Measurements from ENCODE around the gene FER. TPM values are rescaled to one million over a fixed set of nuclear protein-coding genes. Genes with fewer than 3 reads are reported as not detected.

Gene FER
- polyA plus RNA-seq, 1 donor from 2014 or later, result 8.5 TPM

DNA sequence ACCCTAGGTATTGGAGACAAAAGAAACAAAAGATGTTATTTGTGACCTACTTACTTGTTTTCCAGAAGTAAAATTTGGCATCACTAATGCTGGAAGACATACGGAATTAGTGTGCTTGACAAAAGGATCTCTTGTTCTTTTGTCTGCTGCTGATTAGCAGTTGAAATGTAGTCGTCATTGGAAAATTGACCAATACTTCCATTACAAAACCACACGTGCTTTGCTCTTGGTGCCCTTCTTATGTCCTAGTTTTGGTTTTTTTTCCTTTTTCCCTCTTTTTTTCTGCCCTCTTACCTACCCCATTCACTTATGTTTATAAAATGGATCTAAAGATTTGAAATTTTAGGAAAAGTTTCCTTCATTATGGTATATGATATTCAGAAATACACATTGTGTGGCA is 197.4 kb downstream of the FER start:
- no peak overlapping the region for H3K9ac ChIP-seq (ENCODE audit: low read length)
- no peaks in the 10 kb centered on the region for H3K27me3 ChIP-seq (ENCODE audit: insufficient read depth, low read depth, low read length)
- H4K20me1 ChIP-seq (ENCODE audit: insufficient read depth), result no peaks in the 10 kb centered on the region
- no peak overlapping the region for H3K4me3 ChIP-seq (ENCODE audit: low read length)
- H3K9me3 ChIP-seq (ENCODE audit: low read length), result no peaks in the 10 kb centered on the region
- H3F3A ChIP-seq (ENCODE audit: insufficient read depth, low read length, poor library complexity, severe bottlenecking), result no peaks in the 10 kb centered on the region
- H3K79me2 ChIP-seq (replicated peaks; ENCODE audit: insufficient read depth, low read length), result no peaks in the 10 kb centered on the region
- no peak for TF ChIP-seq EZH2 (IDR thresholded peaks at IDR 0.05; ENCODE audit: borderline replicate concordance, insufficient read depth, low read length, poor library complexity, severe bottlenecking)
- TF ChIP-seq MXI1 (conservative IDR thresholded peaks at IDR 0.05; ENCODE audit: poor library complexity, severe bottlenecking), result no peak
- no peak for TF ChIP-seq TAF1 (IDR thresholded peaks at IDR 0.05; ENCODE audit: low read depth)
- TF ChIP-seq POLR2AphosphoS5 (IDR thresholded peaks at IDR 0.05), result no peak
- no peak for TF ChIP-seq EP300 (conservative IDR thresholded peaks at IDR 0.05; ENCODE audit: poor library complexity, severe bottlenecking)
- TF ChIP-seq, protein P1, sequence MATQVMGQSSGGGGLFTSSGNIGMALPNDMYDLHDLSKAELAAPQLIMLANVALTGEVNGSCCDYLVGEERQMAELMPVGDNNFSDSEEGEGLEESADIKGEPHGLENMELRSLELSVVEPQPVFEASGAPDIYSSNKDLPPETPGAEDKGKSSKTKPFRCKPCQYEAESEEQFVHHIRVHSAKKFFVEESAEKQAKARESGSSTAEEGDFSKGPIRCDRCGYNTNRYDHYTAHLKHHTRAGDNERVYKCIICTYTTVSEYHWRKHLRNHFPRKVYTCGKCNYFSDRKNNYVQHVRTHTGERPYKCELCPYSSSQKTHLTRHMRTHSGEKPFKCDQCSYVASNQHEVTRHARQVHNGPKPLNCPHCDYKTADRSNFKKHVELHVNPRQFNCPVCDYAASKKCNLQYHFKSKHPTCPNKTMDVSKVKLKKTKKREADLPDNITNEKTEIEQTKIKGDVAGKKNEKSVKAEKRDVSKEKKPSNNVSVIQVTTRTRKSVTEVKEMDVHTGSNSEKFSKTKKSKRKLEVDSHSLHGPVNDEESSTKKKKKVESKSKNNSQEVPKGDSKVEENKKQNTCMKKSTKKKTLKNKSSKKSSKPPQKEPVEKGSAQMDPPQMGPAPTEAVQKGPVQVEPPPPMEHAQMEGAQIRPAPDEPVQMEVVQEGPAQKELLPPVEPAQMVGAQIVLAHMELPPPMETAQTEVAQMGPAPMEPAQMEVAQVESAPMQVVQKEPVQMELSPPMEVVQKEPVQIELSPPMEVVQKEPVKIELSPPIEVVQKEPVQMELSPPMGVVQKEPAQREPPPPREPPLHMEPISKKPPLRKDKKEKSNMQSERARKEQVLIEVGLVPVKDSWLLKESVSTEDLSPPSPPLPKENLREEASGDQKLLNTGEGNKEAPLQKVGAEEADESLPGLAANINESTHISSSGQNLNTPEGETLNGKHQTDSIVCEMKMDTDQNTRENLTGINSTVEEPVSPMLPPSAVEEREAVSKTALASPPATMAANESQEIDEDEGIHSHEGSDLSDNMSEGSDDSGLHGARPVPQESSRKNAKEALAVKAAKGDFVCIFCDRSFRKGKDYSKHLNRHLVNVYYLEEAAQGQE (IDR thresholded peaks at IDR 0.05; ENCODE audit: borderline replicate concordance), result no peak
- no peak overlapping the region for H3K4me2 ChIP-seq (ENCODE audit: low read length)
- no peak overlapping the region for H2AFZ ChIP-seq (ENCODE audit: low read depth, low read length)
- no peaks in the 10 kb centered on the region for H3K9me2 ChIP-seq (ENCODE audit: insufficient read depth, low read length)
- no peaks in the 10 kb centered on the region for H3K36me3 ChIP-seq (ENCODE audit: insufficient read depth, low read length)
- no peak overlapping the region for H3K27ac ChIP-seq (ENCODE audit: low read length)

DNA sequence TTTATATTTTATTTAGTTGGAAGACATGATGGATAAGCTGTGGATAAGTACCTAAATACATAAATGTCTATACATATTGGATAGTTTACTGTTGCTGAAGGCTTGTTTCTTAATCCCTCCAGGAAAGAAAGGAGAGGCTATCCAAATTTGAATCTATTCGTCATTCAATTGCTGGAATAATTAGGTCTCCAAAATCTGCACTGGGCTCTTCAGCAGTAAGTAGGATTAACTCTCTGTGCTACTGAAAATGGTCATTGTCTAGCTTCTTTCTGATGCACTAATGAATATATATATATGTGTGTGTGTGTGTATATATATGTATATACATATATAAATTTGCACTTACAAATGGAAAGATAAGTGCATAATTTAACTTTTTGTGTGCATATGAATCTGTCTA is 198.3 kb downstream of the FER start:
- Histone ChIP-seq H3K79me2 (replicated peaks; ENCODE audit: insufficient read depth, low read length) (no peaks in the 10 kb centered on the region), H3K4me3 (ENCODE audit: low read length) (no peak overlapping the region), H3K9me3 (ENCODE audit: low read length) (no peaks in the 10 kb centered on the region), H3K9ac (ENCODE audit: low read length) (no peak overlapping the region), H3K27me3 (ENCODE audit: insufficient read depth, low read depth, low read length) (no peaks in the 10 kb centered on the region), H3K36me3 (ENCODE audit: insufficient read depth, low read length) (no peaks in the 10 kb centered on the region), H3K4me2 (ENCODE audit: low read length) (no peak overlapping the region), H2AFZ (ENCODE audit: low read depth, low read length) (no peak overlapping the region), H3K9me2 (ENCODE audit: insufficient read depth, low read length) (no peaks in the 10 kb centered on the region), H4K20me1 (ENCODE audit: insufficient read depth) (no peaks in the 10 kb centered on the region), H3F3A (ENCODE audit: insufficient read depth, low read length, poor library complexity, severe bottlenecking) (no peaks in the 10 kb centered on the region), H3K27ac (ENCODE audit: low read length) (no peak overlapping the region)
- no peak for TF ChIP-seq RAD21 (conservative IDR thresholded peaks at IDR 0.05)
- TF ChIP-seq MXI1 (conservative IDR thresholded peaks at IDR 0.05; ENCODE audit: poor library complexity, severe bottlenecking), result no peak
- TF ChIP-seq EP300 (conservative IDR thresholded peaks at IDR 0.05; ENCODE audit: poor library complexity, severe bottlenecking), result no peak

DNA sequence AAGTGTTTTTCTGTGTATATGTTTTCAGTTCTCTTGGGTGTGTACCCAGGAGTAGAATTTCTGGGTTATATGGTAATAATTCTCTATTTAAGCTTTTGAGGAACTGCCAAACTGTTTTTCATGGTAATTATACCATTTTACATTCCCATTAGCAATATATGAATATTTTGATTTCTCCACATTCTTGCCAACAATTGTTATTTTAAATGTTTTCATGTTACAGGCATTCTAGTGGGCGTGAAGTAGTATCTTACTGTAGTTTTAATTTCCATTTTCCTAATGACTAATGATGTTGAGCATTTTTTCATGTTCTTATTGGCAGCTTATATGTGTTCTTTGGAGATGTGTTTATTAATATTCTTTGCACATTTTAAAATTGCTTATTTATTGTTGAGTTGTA is 199.5 kb downstream of the FER start:
- no peaks in the 10 kb centered on the region for H3F3A ChIP-seq (ENCODE audit: insufficient read depth, low read length, poor library complexity, severe bottlenecking)
- no peaks in the 10 kb centered on the region for H4K20me1 ChIP-seq (ENCODE audit: insufficient read depth)
- no peaks in the 10 kb centered on the region for H3K9me3 ChIP-seq (ENCODE audit: low read length)
- H3K27me3 ChIP-seq (ENCODE audit: insufficient read depth, low read depth, low read length), result no peaks in the 10 kb centered on the region
- H3K79me2 ChIP-seq (replicated peaks; ENCODE audit: insufficient read depth, low read length), result no peaks in the 10 kb centered on the region
- no peak overlapping the region for H3K4me2 ChIP-seq (ENCODE audit: low read length)
- TF ChIP-seq EP300 (conservative IDR thresholded peaks at IDR 0.05; ENCODE audit: poor library complexity, severe bottlenecking) (no peak), TAF1 (IDR thresholded peaks at IDR 0.05; ENCODE audit: low read depth) (no peak), POLR2AphosphoS5 (IDR thresholded peaks at IDR 0.05) (no peak), SMC3 (conservative IDR thresholded peaks at IDR 0.05; ENCODE audit: poor library complexity) (no peak), EZH2 (IDR thresholded peaks at IDR 0.05; ENCODE audit: borderline replicate concordance, insufficient read depth, low read length, poor library complexity, severe bottlenecking) (no peak), RAD21 (conservative IDR thresholded peaks at IDR 0.05) (no peak), MXI1 (conservative IDR thresholded peaks at IDR 0.05; ENCODE audit: poor library complexity, severe bottlenecking) (no peak)
- TF ChIP-seq, protein P2, sequence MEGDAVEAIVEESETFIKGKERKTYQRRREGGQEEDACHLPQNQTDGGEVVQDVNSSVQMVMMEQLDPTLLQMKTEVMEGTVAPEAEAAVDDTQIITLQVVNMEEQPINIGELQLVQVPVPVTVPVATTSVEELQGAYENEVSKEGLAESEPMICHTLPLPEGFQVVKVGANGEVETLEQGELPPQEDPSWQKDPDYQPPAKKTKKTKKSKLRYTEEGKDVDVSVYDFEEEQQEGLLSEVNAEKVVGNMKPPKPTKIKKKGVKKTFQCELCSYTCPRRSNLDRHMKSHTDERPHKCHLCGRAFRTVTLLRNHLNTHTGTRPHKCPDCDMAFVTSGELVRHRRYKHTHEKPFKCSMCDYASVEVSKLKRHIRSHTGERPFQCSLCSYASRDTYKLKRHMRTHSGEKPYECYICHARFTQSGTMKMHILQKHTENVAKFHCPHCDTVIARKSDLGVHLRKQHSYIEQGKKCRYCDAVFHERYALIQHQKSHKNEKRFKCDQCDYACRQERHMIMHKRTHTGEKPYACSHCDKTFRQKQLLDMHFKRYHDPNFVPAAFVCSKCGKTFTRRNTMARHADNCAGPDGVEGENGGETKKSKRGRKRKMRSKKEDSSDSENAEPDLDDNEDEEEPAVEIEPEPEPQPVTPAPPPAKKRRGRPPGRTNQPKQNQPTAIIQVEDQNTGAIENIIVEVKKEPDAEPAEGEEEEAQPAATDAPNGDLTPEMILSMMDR (IDR thresholded peaks at IDR 0.05; ENCODE audit: poor library complexity, severe bottlenecking), result no peak
- TF ChIP-seq, protein P1 (IDR thresholded peaks at IDR 0.05; ENCODE audit: borderline replicate concordance), result no peak
- H3K9me2 ChIP-seq (ENCODE audit: insufficient read depth, low read length), result no peaks in the 10 kb centered on the region
- no peak overlapping the region for H3K27ac ChIP-seq (ENCODE audit: low read length)
- H3K36me3 ChIP-seq (ENCODE audit: insufficient read depth, low read length), result no peaks in the 10 kb centered on the region
- H3K9ac ChIP-seq (ENCODE audit: low read length), result no peak overlapping the region
- H2AFZ ChIP-seq (ENCODE audit: low read depth, low read length), result no peak overlapping the region
- H3K4me3 ChIP-seq (ENCODE audit: low read length), result no peak overlapping the region
